WI38 (cell line): ENCODE results near the gene NRP2.

ENCODE experiments used
- H3K4me3 ChIP-seq: 2 replicates; pipeline ENCODE4 v1.5.1; 2011; ENCODE audit warnings: low read depth, mild to moderate bottlenecking, control low read depth, low read length
- TF ChIP-seq, protein P1 (sequence below): IDR thresholded peaks from 2 replicates; pipeline ENCODE4 v1.5.1; 2012; ENCODE audit warnings: low read depth, mild to moderate bottlenecking, control low read depth, low read length

The NRP2 gene

DNA sequence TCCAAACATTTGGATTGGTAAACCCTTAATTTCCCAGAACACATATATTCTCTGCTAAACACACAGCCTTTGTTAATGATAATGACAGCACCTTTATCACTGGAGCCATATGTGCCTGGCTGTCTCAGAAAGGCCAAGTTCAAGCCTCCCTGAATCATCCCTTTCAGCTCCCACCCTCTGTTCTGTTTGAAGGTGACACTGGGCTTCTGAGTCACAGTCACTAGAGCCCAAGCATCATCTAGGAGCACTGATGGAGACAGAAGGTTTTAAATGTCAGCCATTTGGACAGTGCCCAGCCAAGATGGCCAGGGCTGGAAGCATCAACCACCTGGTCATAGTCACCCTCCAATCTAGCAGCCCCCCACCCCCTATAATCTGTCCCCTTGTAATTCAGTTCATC lies 80.6 kb downstream of the NRP2 start:
- TF ChIP-seq, protein P1, sequence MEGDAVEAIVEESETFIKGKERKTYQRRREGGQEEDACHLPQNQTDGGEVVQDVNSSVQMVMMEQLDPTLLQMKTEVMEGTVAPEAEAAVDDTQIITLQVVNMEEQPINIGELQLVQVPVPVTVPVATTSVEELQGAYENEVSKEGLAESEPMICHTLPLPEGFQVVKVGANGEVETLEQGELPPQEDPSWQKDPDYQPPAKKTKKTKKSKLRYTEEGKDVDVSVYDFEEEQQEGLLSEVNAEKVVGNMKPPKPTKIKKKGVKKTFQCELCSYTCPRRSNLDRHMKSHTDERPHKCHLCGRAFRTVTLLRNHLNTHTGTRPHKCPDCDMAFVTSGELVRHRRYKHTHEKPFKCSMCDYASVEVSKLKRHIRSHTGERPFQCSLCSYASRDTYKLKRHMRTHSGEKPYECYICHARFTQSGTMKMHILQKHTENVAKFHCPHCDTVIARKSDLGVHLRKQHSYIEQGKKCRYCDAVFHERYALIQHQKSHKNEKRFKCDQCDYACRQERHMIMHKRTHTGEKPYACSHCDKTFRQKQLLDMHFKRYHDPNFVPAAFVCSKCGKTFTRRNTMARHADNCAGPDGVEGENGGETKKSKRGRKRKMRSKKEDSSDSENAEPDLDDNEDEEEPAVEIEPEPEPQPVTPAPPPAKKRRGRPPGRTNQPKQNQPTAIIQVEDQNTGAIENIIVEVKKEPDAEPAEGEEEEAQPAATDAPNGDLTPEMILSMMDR, result no peak
- H3K4me3 ChIP-seq, result no peak overlapping the region

DNA sequence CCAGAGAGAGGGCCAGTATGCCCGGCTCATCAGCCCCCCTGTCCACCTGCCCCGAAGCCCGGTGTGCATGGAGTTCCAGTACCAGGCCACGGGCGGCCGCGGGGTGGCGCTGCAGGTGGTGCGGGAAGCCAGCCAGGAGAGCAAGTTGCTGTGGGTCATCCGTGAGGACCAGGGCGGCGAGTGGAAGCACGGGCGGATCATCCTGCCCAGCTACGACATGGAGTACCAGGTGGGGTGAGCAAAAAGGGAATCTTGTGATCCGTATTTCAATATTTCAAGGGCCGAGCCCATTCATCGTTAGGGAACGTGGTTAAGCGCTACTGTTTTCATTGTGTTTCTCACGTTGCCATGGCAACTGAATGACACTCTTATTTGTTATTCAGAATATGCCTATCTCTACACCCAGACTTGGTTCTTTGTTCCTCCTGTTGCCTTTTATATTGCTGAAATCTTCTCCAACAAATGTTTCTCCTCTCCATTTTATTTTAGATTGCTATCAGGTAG lies 81.5 kb downstream of the NRP2 start:
- H3K4me3 ChIP-seq, result no peak overlapping the region
- TF ChIP-seq, protein P1, result no peak

DNA sequence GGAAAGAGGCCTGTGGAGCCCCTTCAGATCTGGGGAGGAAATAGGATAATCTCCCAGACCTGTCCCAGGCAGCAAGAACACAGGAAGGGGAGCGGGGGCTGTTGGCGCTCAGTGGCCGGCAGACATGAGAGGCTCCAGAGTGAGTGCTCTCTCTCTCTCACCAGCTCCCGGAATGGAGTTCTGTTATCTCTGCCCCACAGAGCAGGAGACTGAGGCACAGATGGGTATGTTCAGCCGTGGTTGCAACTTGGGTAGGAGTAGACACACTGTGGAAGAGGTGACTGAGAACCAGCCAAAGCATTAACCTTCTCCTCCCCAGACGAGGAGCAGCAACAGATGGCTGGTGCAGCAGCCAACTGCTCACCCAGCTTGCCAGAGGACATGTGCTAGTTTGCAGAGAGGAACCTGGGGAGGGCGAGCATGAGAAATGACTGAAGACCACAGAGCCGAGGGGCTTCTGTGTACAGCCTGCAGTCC lies 82.0 kb downstream of the NRP2 start:
- TF ChIP-seq, protein P1, result no peak
- H3K4me3 ChIP-seq, result no peak overlapping the region

DNA sequence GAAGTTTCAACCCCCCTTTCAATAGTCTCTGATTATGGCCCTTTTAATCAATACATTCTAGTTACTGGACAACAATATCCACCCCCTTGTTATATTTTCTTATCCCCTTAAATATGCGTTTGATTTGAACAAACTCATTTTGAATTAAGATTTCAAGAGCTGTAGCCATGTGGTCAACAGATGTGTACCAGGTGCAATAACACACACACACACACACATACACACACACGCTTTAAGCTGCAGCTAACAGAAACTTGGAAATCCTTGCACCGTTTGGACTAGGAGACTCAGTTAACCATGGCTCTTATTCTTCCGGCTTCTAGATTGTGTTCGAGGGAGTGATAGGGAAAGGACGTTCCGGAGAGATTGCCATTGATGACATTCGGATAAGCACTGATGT lies 82.8 kb downstream of the NRP2 start:
- TF ChIP-seq, protein P1, result no peak
- no peak overlapping the region for H3K4me3 ChIP-seq

DNA sequence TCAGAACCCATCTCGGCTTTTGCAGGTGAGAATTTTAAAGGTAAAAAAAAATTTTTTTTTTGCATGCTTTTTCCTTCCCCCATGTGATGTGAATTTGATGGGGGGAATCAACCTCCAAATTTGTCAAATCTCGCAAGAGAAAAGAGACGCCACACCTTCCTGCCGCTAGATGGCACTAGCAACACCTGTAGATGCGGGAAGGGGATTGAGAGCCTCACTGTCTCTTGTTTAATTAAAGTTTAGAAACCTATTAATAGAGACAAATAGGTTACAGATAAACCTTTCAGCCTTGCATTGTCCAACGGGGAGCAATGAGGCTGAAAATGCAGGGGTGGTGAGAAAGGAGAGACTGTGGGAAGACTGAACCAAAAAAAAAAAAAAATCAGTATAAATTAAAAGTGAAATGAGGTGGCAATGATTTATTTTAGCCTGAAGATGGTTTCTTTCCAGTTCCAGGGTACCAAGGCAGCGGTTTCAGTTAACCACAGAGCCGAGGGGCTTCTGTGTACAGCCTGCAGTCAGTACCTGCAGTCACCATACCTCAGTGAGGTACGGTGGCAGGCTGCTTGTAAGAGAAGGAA lies 84.6 kb downstream of the NRP2 start:
- TF ChIP-seq, protein P1, result peak; percentile 87
- H3K4me3 ChIP-seq, result no peak overlapping the region

DNA sequence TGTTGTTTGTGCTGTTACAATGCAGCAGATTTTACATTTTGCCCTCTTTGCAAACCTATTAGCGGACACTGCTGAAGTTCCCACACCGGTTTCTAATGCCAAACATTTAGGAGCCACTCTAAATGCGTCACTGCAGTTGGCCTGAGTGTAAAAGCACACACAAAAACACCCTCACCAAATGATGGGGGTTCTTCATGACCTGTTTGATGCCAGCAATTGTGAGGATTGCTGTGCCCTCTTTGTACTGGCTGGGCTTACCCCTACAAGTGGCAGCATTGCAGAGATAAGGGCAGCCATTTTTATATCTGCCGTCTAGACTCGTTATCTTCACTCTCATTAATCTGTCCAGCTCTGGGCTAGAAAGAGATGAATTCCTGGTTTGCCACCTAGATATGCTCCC lies 85.3 kb downstream of the NRP2 start:
- no peak overlapping the region for H3K4me3 ChIP-seq
- TF ChIP-seq, protein P1, result no peak

DNA sequence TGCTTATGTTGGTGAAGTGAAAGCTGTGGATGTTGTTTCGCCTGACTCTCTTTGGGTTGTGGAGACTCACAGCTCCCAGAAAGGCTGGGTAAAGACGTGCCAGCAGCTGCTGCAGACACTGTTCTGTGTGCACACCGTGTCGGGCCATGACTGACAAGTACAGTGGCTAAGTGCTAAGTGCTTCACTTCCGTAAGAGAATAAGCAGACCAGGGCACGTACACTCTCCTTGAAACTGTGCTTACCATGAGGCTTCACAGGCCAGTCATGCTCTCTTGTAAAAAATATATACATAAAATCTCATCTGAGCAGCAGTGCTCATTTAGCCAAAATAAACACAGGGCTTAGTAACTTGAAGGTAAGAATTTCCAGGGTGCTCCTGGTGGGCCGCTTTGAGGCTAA lies 86.0 kb downstream of the NRP2 start:
- TF ChIP-seq, protein P1, result no peak
- no peak overlapping the region for H3K4me3 ChIP-seq
